A549 treated with Hydrocortisone at 1 μM for 4 hours (cell line): ENCODE results near the gene CAMTA1. TPM values are rescaled to one million over a fixed set of nuclear protein-coding genes. Genes with fewer than 3 reads are reported as not detected.

Experiments
- total RNA-seq: library from RNA; stranded (reverse); fragments of 200-300 nt; extraction: Qiagen RNA extraction; gene quantifications from 5 replicates; pipeline ENCODE4 v1.2.3, GENCODE V29; 2022

Gene CAMTA1
- total RNA-seq, result 59.2 to 70.9 TPM (median 64.2 TPM) in 5 replicates

GRCh38 chr1:6785318-6785727 lies at the start of gene CAMTA1:
Gene CAMTA1 (plus strand): TSS chr1:6785454. CDS start chr1:6785531, 77 bp downstream.

GRCh38 chr1:7770997-7771822 lies 986.0 kb downstream of the CAMTA1 start, which contains the start of gene VAMP3:
Gene VAMP3 (plus strand): TSS chr1:7771296. CDS start chr1:7771384, 88 bp downstream.

GRCh38 chr1:7783826-7784491 lies 998.7 kb downstream of the CAMTA1 start, which contains the start of gene PER3:
Gene PER3 (plus strand): TSS chr1:7784291. CDS start chr1:7784878, 587 bp downstream.

Other genes with a start within 250 kb of the CAMTA1 start
- gene NOL9, start 230.9 kb upstream of the CAMTA1 start, total RNA-seq, result 3.6 to 5.2 TPM (median 3.9 TPM) in 5 replicates
- gene TAS1R1, start 230.1 kb upstream of the CAMTA1 start, total RNA-seq, result not detected in 5 replicates
- gene ZBTB48, start 205.5 kb upstream of the CAMTA1 start, total RNA-seq, result 14.4 to 17.1 TPM (median 15.1 TPM) in 5 replicates
- 16.5 to 23.1 TPM (median 19.2 TPM) in 5 replicates for gene KLHL21, start 182.6 kb upstream of the CAMTA1 start, total RNA-seq
- 7.3 to 9.6 TPM (median 9.2 TPM) in 5 replicates for gene PHF13, start 171.7 kb upstream of the CAMTA1 start, total RNA-seq
- 15.5 to 17.9 TPM (median 16.7 TPM) in 5 replicates for gene THAP3, start 160.6 kb upstream of the CAMTA1 start, total RNA-seq
- gene DNAJC11, start 83.6 kb upstream of the CAMTA1 start, total RNA-seq, result 31.0 to 38.5 TPM (median 32.6 TPM) in 5 replicates